Epithelial cell of proximal tubule (primary cell): ENCODE results near the gene LTC4S. TPM values are rescaled to one million over a fixed set of nuclear protein-coding genes. Genes with fewer than 3 reads are reported as not detected.

Experiments
- DNase-seq: peaks from one replicate; pipeline ENCODE4 v3.0.0-alpha.2; 2011; ENCODE audit warnings: low read depth
- H3K4me3 ChIP-seq: 2 replicates; pipeline ENCODE4 v1.5.1; 2011; ENCODE audit warnings: low read depth, mild to moderate bottlenecking, low read length
- total RNA-seq: library from RNA; depleted of rRNA; stranded (reverse); fragments of >200 nt; gene quantifications from 2 replicates; pipeline ENCODE4 v1.2.3, GENCODE V29; 2015
- TF ChIP-seq, protein P1 (sequence below): conservative IDR thresholded peaks from 2 replicates; pipeline ENCODE4 v1.5.1; 2012; ENCODE audit warnings: low read depth, mild to moderate bottlenecking, low read length

The LTC4S gene
- total RNA-seq, 1 donor from 2014 or later = 9.1 TPM

DNA sequence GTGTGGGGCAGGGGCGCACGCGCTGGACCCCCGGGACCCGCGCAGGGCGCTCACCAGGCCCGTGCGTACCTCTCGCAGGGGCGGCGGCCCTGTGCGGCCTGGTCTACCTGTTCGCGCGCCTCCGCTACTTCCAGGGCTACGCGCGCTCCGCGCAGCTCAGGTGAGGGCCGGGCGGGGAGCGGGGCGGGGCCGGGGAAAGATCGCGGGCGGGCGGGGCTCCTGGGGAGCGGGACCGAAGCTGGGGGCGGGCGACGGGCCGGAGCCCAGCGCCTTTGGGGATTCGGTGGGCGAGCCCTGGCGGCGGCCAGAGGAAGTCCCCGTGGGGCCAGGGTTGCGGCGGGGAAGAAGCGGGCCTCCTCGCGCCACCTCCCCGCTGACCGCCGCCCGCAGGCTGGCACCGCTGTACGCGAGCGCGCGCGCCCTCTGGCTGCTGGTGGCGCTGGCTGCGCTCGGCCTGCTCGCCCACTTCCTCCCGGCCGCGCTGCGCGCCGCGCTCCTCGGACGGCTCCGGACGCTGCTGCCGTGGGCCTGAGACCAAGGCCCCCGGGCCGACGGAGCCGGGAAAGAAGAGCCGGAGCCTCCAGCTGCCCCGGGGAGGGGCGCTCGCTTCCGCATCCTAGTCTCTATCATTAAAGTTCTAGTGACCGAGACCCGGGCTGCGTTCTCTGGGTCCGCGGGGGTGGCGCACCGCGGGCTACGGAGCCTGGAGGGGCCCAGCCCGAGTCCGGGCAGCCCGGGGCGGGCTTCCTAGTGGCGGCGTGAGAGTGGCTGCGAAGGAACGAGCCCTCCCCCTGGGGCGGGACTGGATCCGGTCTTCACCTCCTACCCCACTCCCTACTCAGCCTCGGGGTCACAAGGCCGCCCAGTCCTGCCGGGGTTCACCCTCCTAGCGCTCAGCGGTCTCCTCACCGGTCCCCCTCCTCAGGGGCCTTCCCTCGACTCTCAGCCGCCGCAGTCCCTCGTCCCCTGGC, 2.4 kb downstream of the LTC4S start:
- no peak for DNase-seq
- TF ChIP-seq, protein P1, sequence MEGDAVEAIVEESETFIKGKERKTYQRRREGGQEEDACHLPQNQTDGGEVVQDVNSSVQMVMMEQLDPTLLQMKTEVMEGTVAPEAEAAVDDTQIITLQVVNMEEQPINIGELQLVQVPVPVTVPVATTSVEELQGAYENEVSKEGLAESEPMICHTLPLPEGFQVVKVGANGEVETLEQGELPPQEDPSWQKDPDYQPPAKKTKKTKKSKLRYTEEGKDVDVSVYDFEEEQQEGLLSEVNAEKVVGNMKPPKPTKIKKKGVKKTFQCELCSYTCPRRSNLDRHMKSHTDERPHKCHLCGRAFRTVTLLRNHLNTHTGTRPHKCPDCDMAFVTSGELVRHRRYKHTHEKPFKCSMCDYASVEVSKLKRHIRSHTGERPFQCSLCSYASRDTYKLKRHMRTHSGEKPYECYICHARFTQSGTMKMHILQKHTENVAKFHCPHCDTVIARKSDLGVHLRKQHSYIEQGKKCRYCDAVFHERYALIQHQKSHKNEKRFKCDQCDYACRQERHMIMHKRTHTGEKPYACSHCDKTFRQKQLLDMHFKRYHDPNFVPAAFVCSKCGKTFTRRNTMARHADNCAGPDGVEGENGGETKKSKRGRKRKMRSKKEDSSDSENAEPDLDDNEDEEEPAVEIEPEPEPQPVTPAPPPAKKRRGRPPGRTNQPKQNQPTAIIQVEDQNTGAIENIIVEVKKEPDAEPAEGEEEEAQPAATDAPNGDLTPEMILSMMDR = peak; percentile 58
- H3K4me3 ChIP-seq = peak overlapping the region; percentile 61

DNA sequence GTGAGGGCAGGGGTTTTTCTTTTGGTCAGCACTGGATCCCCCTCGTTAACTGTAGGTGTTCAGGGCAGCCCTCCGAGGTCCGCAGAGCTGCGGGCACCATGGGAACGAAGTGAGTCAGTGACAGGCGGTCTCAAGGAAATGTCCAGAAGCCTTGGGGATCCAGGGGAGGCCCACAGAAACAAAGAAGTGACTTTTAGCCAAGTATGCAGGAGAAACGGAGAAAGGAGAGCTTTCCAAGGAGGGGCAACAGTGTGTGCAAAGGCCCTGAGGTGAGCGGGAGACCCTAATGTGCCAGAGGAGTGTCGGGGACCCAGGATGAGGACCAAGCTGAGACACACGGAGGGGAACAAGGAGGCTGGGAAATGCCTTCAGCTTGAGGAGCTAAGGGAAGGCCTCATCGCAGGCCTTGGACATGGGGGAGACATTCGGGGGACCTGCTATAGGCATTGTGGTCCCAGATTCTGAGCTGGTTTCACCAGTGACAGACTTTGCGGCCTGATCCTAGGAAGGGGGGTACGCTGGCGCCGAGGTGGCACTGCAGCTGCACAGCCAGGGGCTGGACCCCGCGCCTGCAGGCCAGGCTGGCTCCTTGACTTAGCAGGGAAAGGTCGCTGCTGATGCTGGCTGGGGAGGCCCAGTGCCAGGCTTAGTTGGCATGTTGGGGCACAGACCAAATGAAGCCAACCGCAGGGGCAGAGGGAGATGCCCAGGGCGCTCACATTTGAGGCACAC, 3.3 kb downstream of the LTC4S start:
- TF ChIP-seq, protein P1 = no peak
- peak overlapping the region; percentile 61 for H3K4me3 ChIP-seq
- no peak for DNase-seq

DNA sequence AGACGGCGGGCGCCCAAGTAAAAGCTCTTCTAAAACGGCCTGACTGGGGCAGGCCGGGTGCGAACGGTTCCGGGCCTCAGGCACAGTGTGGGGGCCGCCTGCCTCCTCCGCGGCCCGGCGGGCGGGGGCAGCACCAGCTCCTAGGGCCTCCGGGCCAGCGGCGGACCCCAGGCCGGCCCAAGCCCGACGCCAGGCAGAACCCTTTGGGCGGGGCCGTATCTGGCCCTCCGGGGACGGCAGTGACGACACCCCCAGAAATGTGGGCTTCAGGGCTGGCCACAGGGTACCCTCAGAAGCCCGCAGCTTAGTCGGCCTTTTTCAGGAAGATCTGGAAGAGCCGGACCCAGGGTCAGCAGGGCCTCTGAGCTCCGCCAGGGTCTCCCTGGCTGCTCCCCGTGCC, 4.0 kb downstream of the LTC4S start:
- no peak for DNase-seq
- TF ChIP-seq, protein P1 = no peak
- no peak overlapping the region for H3K4me3 ChIP-seq

DNA sequence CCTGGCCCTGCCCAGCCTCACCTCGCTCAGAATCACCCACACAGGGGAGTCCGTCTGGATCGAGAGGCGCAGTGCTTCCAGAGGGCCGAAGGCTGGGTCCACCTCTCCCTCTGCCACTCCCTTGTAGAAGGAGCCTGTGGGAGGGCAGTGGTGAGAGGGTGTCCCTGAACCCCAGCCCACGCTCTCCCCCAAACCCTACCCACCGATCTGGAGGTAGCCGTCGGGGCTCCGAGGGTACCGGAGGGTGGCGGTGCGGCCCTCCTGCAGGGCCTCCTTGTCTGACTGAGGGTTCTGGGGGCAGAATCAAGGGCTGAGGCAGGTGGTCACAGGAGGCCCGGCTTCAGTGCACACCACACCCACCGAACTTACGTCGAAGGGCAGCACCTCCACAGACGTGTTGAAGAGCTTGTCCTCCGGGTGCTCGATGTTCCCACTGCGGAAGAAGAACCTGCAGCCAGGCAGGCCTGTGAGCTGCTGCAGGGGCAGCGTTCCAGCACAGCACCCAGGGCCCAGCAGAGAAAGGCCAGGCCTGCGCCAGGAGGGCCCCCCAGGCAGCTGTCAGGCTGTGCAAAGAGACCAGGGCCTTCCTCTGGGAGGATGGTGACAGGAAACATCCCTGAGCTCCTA, 4.5 kb downstream of the LTC4S start:
- TF ChIP-seq, protein P1 = no peak
- no peak overlapping the region for H3K4me3 ChIP-seq
- DNase-seq = no peak

GRCh38 chr5:179798771-179799643, 5.2 kb downstream of the LTC4S start:
- no peak overlapping the region for H3K4me3 ChIP-seq
- DNase-seq = no peak
- TF ChIP-seq, protein P1 = no peak

- DNase-seq = no peak
- TF ChIP-seq, protein P1 = no peak
- no peak overlapping the region for H3K4me3 ChIP-seq
Observed at GRCh38 chr5:179799644-179799973, 5.8 kb downstream of the LTC4S start.
